Ovary (tissue), 3 donors: ENCODE data around the gene DNAH6.
"Not testable (repeated sequence)": the region's sequence is repeated elsewhere in the genome, so short reads cannot be mapped to it uniquely, and the experiment has no call there.

Source experiments
- CTCF ChIP-seq, 3 donors: fragments of 450-650 bp in 2 of 3; fragments of 200-600 bp in 1 of 3; IDR thresholded peaks; one replicate each; pipeline versions ENCODE4 v1.5.1 to v1.8.0; 2016 to 2022; ENCODE audit warnings: antibody characterized with exemption in 3 of 3, mild to moderate bottlenecking in 1 of 3
- POLR2A ChIP-seq: fragments of 450-650 bp; IDR thresholded peaks from one replicate; pipeline ENCODE4 v1.6.1; 2017; ENCODE audit warnings: antibody characterized with exemption, mild to moderate bottlenecking, moderate library complexity
- donor health status: DM: no; HTN: no; CAD: no.

GRCh38 chr2:84773562-84773961 is 257.3 kb downstream of the DNAH6 start:
- not testable (repeated sequence) for TF ChIP-seq CTCF (IDR thresholded peaks at IDR 0.05); POLR2A
